Subcutaneous abdominal adipose tissue (tissue), 5 donors: ENCODE data around the gene GUCY1B1.

Experiments used
- H3K27ac ChIP-seq: one replicate; pipeline ENCODE4 v1.7.0; 2013; ENCODE audit warnings: low read depth, mild to moderate bottlenecking, inconsistent platforms, low read length, moderate library complexity
- H3K27me3 ChIP-seq, 5 donors: one replicate each; pipeline ENCODE4 v1.7.0; 2013; ENCODE audit warnings: low read length in 5 of 5, inconsistent platforms in 1 of 5; ENCODE audit not compliant: control insufficient read depth in 5 of 5, insufficient read depth in 4 of 5
- H3K36me3 ChIP-seq, 5 donors: one replicate each; pipeline ENCODE4 v1.7.0; 2013; ENCODE audit warnings: low read length in 5 of 5; ENCODE audit not compliant: control insufficient read depth in 5 of 5, insufficient read depth in 5 of 5
- H3K4me1 ChIP-seq, 5 donors: one replicate each; pipeline ENCODE4 v1.7.0; 2013; ENCODE audit warnings: low read length in 5 of 5, mild to moderate bottlenecking in 3 of 5, moderate library complexity in 1 of 5; ENCODE audit not compliant: control insufficient read depth in 5 of 5, insufficient read depth in 5 of 5
- H3K4me3 ChIP-seq, 5 donors: one replicate each; pipeline ENCODE4 v1.7.0; 2013; ENCODE audit warnings: low read length in 5 of 5, low read depth in 1 of 5
- H3K9ac ChIP-seq, 5 donors: one replicate each; pipeline ENCODE4 v1.7.0; 2013; ENCODE audit warnings: low read length in 5 of 5, mild to moderate bottlenecking in 4 of 5, moderate library complexity in 3 of 5
- H3K9me3 ChIP-seq, 5 donors: one replicate each; pipeline ENCODE4 v1.7.0; 2013; ENCODE audit warnings: low read length in 5 of 5; ENCODE audit not compliant: control insufficient read depth in 5 of 5
- donor health status: healthy.
- donor health status: healthy.
- donor health status: healthy.
- donor health status: healthy.
- donor health status: healthy.

The GUCY1B1 gene

DNA sequence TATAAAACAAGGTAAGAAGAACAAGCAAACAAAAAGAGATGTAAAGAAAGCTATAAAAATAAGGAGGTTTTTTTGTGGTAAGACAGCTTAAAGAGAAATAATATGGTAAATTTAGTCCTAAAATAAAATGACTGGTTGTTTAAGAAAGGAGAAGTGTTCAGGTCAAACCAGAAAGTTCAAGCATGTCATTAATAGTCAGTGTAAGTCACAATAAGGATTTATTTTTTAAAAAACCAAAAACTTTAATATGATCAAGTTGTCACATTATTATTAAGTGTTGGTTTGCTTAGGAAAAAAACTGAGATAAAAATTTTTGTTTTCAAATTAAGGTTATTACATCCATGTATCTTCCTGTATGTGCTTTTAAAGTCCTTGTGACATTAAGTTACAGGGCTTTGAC, 88.1 kb downstream of the GUCY1B1 start:
- Histone ChIP-seq H3K9me3 (peaks cover 0 to 10% (median 0%) of the 10 kb centered on the region in 5 donors), H3K27ac (no peak overlapping the region), H3K27me3 (no peaks in the 10 kb centered on the region), H3K9ac (no peak overlapping the region), H3K4me3 (no peak overlapping the region), H3K36me3 (no peaks in the 10 kb centered on the region), H3K4me1 (no peaks in the 10 kb centered on the region)

DNA sequence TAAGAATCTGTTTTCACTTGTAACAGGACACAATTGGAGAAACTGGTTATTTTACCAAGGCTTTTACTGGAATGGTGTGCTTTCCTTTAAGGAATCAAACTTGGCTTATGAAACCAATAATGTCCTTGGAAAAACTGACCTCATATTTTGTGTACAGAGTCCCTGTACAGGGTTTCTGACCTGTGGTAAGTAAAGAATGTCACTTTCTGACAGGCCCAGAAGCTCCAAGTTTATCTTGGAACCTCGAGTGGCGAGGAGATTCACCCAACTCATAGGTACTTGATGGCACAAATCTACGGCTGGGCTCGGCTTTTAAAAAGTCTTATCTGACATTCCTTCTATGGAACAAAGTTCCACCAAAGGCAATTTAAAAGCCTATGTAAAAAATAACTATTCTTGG, 90.2 kb downstream of the GUCY1B1 start:
- peaks cover 0 to 10% (median 0%) of the 10 kb centered on the region in 5 donors for H3K9me3 ChIP-seq
- H3K27ac ChIP-seq: no peak overlapping the region
- no peak overlapping the region for H3K9ac ChIP-seq
- H3K36me3 ChIP-seq: no peaks in the 10 kb centered on the region
- H3K4me3 ChIP-seq: no peak overlapping the region
- no peaks in the 10 kb centered on the region for H3K4me1 ChIP-seq
- no peaks in the 10 kb centered on the region for H3K27me3 ChIP-seq

DNA sequence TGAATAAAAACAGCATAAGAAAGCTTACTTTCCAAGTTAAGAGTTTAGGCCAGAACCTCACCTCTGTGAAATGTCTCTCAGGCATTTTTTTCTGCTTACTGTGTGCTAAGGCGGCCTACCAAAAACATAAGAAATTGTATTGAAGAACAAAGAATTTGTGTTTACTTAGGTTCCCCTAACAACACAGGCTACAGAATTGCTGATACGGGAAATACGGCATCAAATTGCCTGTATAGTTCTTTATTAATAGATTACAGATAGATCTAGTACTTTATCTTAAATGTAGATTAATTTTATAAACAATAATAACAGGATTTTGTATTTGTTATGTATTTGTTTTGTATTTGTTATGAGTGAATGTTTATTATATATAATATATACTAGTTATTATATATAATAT, 94.4 kb downstream of the GUCY1B1 start:
- no peaks in the 10 kb centered on the region for H3K27me3 ChIP-seq

DNA sequence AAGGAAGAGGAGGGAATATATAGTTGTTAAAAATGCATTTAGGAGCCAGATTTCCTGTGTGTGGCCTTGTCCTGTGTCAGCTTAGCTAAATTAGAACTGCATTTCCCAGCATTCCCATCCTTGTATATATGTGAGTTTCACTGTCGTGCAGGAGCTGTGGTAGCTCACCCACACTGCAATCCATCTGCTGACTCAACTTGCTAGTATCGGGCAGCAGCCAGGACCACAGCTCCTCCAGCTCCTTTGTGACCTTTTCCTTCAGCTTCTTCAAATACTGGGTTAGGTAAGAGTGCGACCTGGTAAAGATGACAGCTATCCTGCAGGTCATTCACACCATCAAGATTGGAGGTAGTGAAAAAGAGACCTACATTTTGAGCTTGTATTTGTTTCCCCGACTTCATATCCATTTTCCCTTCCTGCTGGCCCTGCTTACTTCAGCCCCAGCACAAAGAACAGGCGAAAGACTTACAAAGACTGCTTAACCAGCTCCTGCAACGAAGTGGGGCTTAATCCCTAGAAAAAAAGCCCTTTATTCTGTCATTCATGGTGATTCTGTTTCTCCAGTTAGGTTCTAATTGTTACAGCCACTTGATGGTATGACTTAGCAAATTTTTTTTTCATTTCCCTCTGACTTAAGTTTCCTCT, 95.9 kb downstream of the GUCY1B1 start:
- H3K4me1 ChIP-seq: no peaks in the 10 kb centered on the region
- H3K36me3 ChIP-seq: no peaks in the 10 kb centered on the region
- no peaks in the 10 kb centered on the region for H3K9me3 ChIP-seq
- H3K4me3 ChIP-seq: no peak overlapping the region
- H3K27ac ChIP-seq: no peak overlapping the region
- H3K27me3 ChIP-seq: no peaks in the 10 kb centered on the region
- H3K9ac ChIP-seq: no peak overlapping the region

More for the DNA sequence above, 94.4 kb downstream of the GUCY1B1 start:
- peaks cover 0 to 9% (median 0%) of the 10 kb centered on the region in 5 donors for H3K9me3 ChIP-seq
- no peak overlapping the region for H3K4me3 ChIP-seq
- no peaks in the 10 kb centered on the region for H3K4me1 ChIP-seq
- no peaks in the 10 kb centered on the region for H3K36me3 ChIP-seq
- H3K27ac ChIP-seq: no peak overlapping the region
- H3K9ac ChIP-seq: no peak overlapping the region

DNA sequence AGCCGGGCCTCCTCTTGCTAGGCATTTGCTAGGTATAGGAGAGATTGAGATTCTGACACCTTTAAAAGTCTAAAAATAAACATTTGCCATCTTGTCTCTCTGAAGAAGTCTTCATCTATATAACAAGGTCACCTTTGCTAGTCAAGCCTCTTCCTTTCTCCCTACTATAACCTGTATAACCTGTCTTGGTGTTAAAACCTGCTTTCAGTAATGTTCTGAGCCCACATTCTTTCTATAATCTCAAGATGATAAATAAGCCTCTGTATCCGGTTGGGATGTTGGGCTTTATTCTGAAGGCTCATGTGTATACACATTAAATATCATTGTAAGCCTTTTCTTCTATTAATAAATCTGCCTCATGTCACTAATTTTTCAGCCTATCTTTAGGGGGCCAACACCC, 97.1 kb downstream of the GUCY1B1 start:
- Histone ChIP-seq H3K36me3 (no peaks in the 10 kb centered on the region), H3K4me3 (no peak overlapping the region), H3K4me1 (no peaks in the 10 kb centered on the region), H3K27me3 (no peaks in the 10 kb centered on the region), H3K9me3 (no peaks in the 10 kb centered on the region), H3K27ac (no peak overlapping the region), H3K9ac (no peak overlapping the region)
